KMS-11 (cell line): Measurements from ENCODE around the gene IWS1.

ENCODE experiments used
- H2AFZ ChIP-seq: fragments of 200-600 bp; sonication (generic); 2 replicates; pipeline ENCODE4 v1.6.1; 2016; ENCODE audit warnings: antibody characterized with exemption, mixed run types, low read depth
- H3K27ac ChIP-seq: fragments of 200-600 bp; sonication (generic); 2 replicates; pipeline ENCODE4 v1.6.1; 2016; ENCODE audit warnings: mild to moderate bottlenecking, mixed run types
- H3K27me3 ChIP-seq: fragments of 200-600 bp; sonication (generic); 2 replicates; pipeline ENCODE4 v1.6.1; 2017; ENCODE audit warnings: mild to moderate bottlenecking, low read depth, mixed run types, moderate library complexity; ENCODE audit not compliant: insufficient read depth
- H3K36me3 ChIP-seq: fragments of 200-600 bp; sonication (generic); 2 replicates; pipeline ENCODE4 v1.6.1; 2017; ENCODE audit warnings: mild to moderate bottlenecking, mixed run types; ENCODE audit not compliant: insufficient read depth
- H3K4me1 ChIP-seq: fragments of 200-600 bp; sonication (generic); 2 replicates; pipeline ENCODE4 v1.6.1; 2016; ENCODE audit warnings: mild to moderate bottlenecking, low read depth, mixed run types; ENCODE audit not compliant: poor library complexity, severe bottlenecking
- H3K4me2 ChIP-seq: fragments of 200-600 bp; sonication (generic); 2 replicates; pipeline ENCODE4 v1.7.0; 2016; ENCODE audit warnings: mild to moderate bottlenecking, mixed run types
- H3K4me3 ChIP-seq: fragments of 200-600 bp; sonication (generic); IDR thresholded peaks from 2 replicates; pipeline ENCODE4 v1.6.1; 2017; ENCODE audit warnings: low read depth, low read length, mixed read lengths; ENCODE audit not compliant: insufficient read depth
- H3K79me2 ChIP-seq: fragments of 200-600 bp; sonication (generic); 2 replicates; pipeline ENCODE4 v1.6.1; 2016; ENCODE audit warnings: low read depth, mixed run types; ENCODE audit not compliant: insufficient read depth
- H3K9ac ChIP-seq: fragments of 200-600 bp; sonication (generic); 2 replicates; pipeline ENCODE4 v1.6.1; 2016; ENCODE audit warnings: mild to moderate bottlenecking, mixed run types
- H4K20me1 ChIP-seq: fragments of 200-600 bp; sonication (generic); 2 replicates; pipeline ENCODE4 v1.6.1; 2016; ENCODE audit warnings: mild to moderate bottlenecking, mixed run types; ENCODE audit not compliant: insufficient read depth
- CTCF ChIP-seq: fragments of 200-600 bp; sonication (generic); conservative IDR thresholded peaks from 2 replicates; pipeline ENCODE4 v1.6.1; 2017; ENCODE audit warnings: low read depth, mild to moderate bottlenecking, antibody characterized with exemption, low read length, moderate library complexity, mixed read lengths

The IWS1 gene

GRCh38 chr2:127485694-127486071 lies 40.6 kb downstream of the IWS1 start:
- Histone ChIP-seq H3K27ac (no peak overlapping the region), H3K36me3 (0 out of 2 replicates have a peak, but pooled peaks cover 6% of the 10 kb centered on the region)

GRCh38 chr2:127485051-127485693 lies 41.1 kb downstream of the IWS1 start:
- no peak overlapping the region for H3K4me2 ChIP-seq
- no peaks in the 10 kb centered on the region for H4K20me1 ChIP-seq
- H3K27ac ChIP-seq: no peak overlapping the region
- H3K4me3 ChIP-seq: no peak overlapping the region
- no peaks in the 10 kb centered on the region for H3K79me2 ChIP-seq
- no peaks in the 10 kb centered on the region for H3K27me3 ChIP-seq
- H2AFZ ChIP-seq: no peak overlapping the region
- H3K4me1 ChIP-seq: no peaks in the 10 kb centered on the region
- H3K9ac ChIP-seq: no peak overlapping the region
- H3K36me3 ChIP-seq: 0 out of 2 replicates have a peak, but pooled peaks cover 6% of the 10 kb centered on the region
- no peak for TF ChIP-seq CTCF

More at GRCh38 chr2:127485694-127486071, 40.6 kb downstream of the IWS1 start:
- no peak overlapping the region for H3K9ac ChIP-seq
- H3K4me2 ChIP-seq: no peak overlapping the region
- no peaks in the 10 kb centered on the region for H3K4me1 ChIP-seq
- no peaks in the 10 kb centered on the region for H4K20me1 ChIP-seq
- H3K4me3 ChIP-seq: no peak overlapping the region
- TF ChIP-seq CTCF: no peak
- no peak overlapping the region for H2AFZ ChIP-seq
- no peaks in the 10 kb centered on the region for H3K79me2 ChIP-seq
- H3K27me3 ChIP-seq: no peaks in the 10 kb centered on the region

- H3K4me3 ChIP-seq: no peak overlapping the region
- no peaks in the 10 kb centered on the region for H3K27me3 ChIP-seq
- no peak overlapping the region for H2AFZ ChIP-seq
- no peaks in the 10 kb centered on the region for H3K4me1 ChIP-seq
- H3K4me2 ChIP-seq: no peak overlapping the region
- H3K9ac ChIP-seq: no peak overlapping the region
- H4K20me1 ChIP-seq: no peaks in the 10 kb centered on the region
- no peak for TF ChIP-seq CTCF
- 0 out of 2 replicates have a peak, but pooled peaks cover 3% of the 10 kb centered on the region for H3K36me3 ChIP-seq
- no peak overlapping the region for H3K27ac ChIP-seq
- H3K79me2 ChIP-seq: no peaks in the 10 kb centered on the region
These were observed 44.3 kb downstream of the IWS1 start for GRCh38 chr2:127482031-127482430.

GRCh38 chr2:127479866-127480743 lies 46.2 kb downstream of the IWS1 start:
- no peak for TF ChIP-seq CTCF
- no peak overlapping the region for H2AFZ ChIP-seq
- no peak overlapping the region for H3K4me3 ChIP-seq
- no peaks in the 10 kb centered on the region for H3K27me3 ChIP-seq
- no peak overlapping the region for H3K4me2 ChIP-seq
- H3K27ac ChIP-seq: no peak overlapping the region
- no peak overlapping the region for H3K9ac ChIP-seq
- H3K36me3 ChIP-seq: no peaks in the 10 kb centered on the region
- no peaks in the 10 kb centered on the region for H3K4me1 ChIP-seq
- H4K20me1 ChIP-seq: no peaks in the 10 kb centered on the region
- H3K79me2 ChIP-seq: no peaks in the 10 kb centered on the region
